WTC11 (cell line): ENCODE data around the gene RNF44. TPM values are rescaled to one million over a fixed set of nuclear protein-coding genes. Genes with fewer than 3 reads are reported as not detected.

Experiments used
- ATAC-seq: fragments of 200-7000 bp; cut with Tn5 transposase; 2 replicates; pipeline ENCODE4 v1.10.0; 2021; ENCODE audit warnings: mild to moderate bottlenecking, moderate library complexity
- CTCF ChIA-PET: fragments of 300-600 bp; sonication (Branson Sonifier 250); formaldehyde crosslinking; loops from one replicate; lab custom pipeline; 2021; ENCODE audit warnings: antibody characterized with exemption; lab: Charles Lee
- POLR2A ChIA-PET: fragments of 350-600 bp; sonication (Branson Sonifier 250); formaldehyde crosslinking; loops from one replicate; lab custom pipeline; 2021; ENCODE audit warnings: antibody characterized with exemption; lab: Charles Lee
- DNase-seq: peaks from one replicate; pipeline ENCODE4 v3.0.0; 2021; ENCODE audit warnings: low spot score
- H3K27ac Mint-ChIP-seq: 2 replicates; pipeline ENCODE4 v1.8.0; 2021; ENCODE audit warnings: mixed read lengths
- H3K27me3 Mint-ChIP-seq: 2 replicates; pipeline ENCODE4 v1.8.0; 2021; ENCODE audit warnings: low read depth, mild to moderate bottlenecking, moderate library complexity, mixed read lengths
- H3K36me3 Mint-ChIP-seq: 2 replicates; pipeline ENCODE4 v1.8.0; 2021; ENCODE audit warnings: mixed read lengths
- H3K4me1 Mint-ChIP-seq: 2 replicates; pipeline ENCODE4 v1.8.0; 2022; ENCODE audit warnings: mixed read lengths
- H3K4me3 Mint-ChIP-seq: 2 replicates; pipeline ENCODE4 v1.8.0; 2021; ENCODE audit warnings: mild to moderate bottlenecking, moderate library complexity, mixed read lengths
- H3K9me3 Mint-ChIP-seq: 2 replicates; pipeline ENCODE4 v1.8.0; 2021; ENCODE audit warnings: mixed read lengths
- ARID4B ChIP-seq: sonication (generic); formaldehyde crosslinking; IDR thresholded peaks from 2 replicates; pipeline ENCODE4 v1.8.0; 2023; ENCODE audit warnings: missing genetic modification reagents, mild to moderate bottlenecking, borderline replicate concordance
- CBFB ChIP-seq: sonication (generic); formaldehyde crosslinking; IDR thresholded peaks from 2 replicates; pipeline ENCODE4 v1.8.1; 2022; ENCODE audit warnings: mild to moderate bottlenecking, low read depth, missing genetic modification reagents
- E2F4 ChIP-seq: sonication (generic); formaldehyde crosslinking; IDR thresholded peaks from 2 replicates; pipeline ENCODE4 v1.8.1; 2022; ENCODE audit warnings: low read depth, mild to moderate bottlenecking, moderate library complexity, missing genetic modification reagents, borderline replicate concordance
- ERG ChIP-seq: fragments of 250-450 bp; sonication (Bioruptor Pico); IDR thresholded peaks from 2 replicates; pipeline ENCODE4 v1.8.0; 2021; ENCODE audit warnings: mild to moderate bottlenecking
- ETV6 ChIP-seq: sonication (generic); formaldehyde crosslinking; IDR thresholded peaks from 2 replicates; pipeline ENCODE4 v1.8.1; 2022; ENCODE audit warnings: mild to moderate bottlenecking, missing genetic modification reagents
- HMGA2 ChIP-seq: fragments of 250-450 bp; sonication (Bioruptor Pico); IDR thresholded peaks from 2 replicates; pipeline ENCODE4 v1.4.0; 2021; ENCODE audit warnings: mild to moderate bottlenecking, moderate library complexity
- NFATC4 ChIP-seq: fragments of 250-450 bp; sonication (Bioruptor Pico); IDR thresholded peaks from 2 replicates; pipeline ENCODE4 v1.9.0; 2021; ENCODE audit warnings: mild to moderate bottlenecking
- NFYB ChIP-seq: sonication (generic); formaldehyde crosslinking; conservative IDR thresholded peaks from 2 replicates; pipeline ENCODE4 v1.8.0; 2022; ENCODE audit warnings: low read depth, missing genetic modification reagents
- PREB ChIP-seq: sonication (generic); formaldehyde crosslinking; IDR thresholded peaks from 2 replicates; pipeline ENCODE4 v1.8.1; 2022; ENCODE audit warnings: mild to moderate bottlenecking, missing genetic modification reagents, moderate library complexity, borderline replicate concordance
- RELA ChIP-seq: sonication (generic); formaldehyde crosslinking; IDR thresholded peaks from 2 replicates; pipeline ENCODE4 v1.8.1; 2022; ENCODE audit warnings: missing genetic modification reagents, mild to moderate bottlenecking, borderline replicate concordance
- TP53 ChIP-seq: sonication (generic); formaldehyde crosslinking; IDR thresholded peaks from 2 replicates; pipeline ENCODE4 v1.8.1; 2023; ENCODE audit warnings: mild to moderate bottlenecking, missing genetic modification reagents
- USF1 ChIP-seq: sonication (generic); formaldehyde crosslinking; IDR thresholded peaks from 2 replicates; pipeline ENCODE4 v1.8.0; 2022; ENCODE audit warnings: mild to moderate bottlenecking, missing genetic modification reagents
- USF2 ChIP-seq: sonication (generic); formaldehyde crosslinking; IDR thresholded peaks from 2 replicates; pipeline ENCODE4 v1.8.1; 2023; ENCODE audit warnings: mild to moderate bottlenecking, missing genetic modification reagents, moderate library complexity
- ZBTB21 ChIP-seq: sonication (generic); formaldehyde crosslinking; IDR thresholded peaks from 2 replicates; pipeline ENCODE4 v1.8.1; 2023; ENCODE audit warnings: mild to moderate bottlenecking, missing genetic modification reagents, borderline replicate concordance
- ZMAT4 ChIP-seq: fragments of 250-450 bp; sonication (Bioruptor Pico); IDR thresholded peaks from 2 replicates; pipeline ENCODE4 v1.9.0; 2021; ENCODE audit warnings: mild to moderate bottlenecking
- ZNF121 ChIP-seq: sonication (generic); formaldehyde crosslinking; IDR thresholded peaks from 2 replicates; pipeline ENCODE4 v1.8.0; 2023; ENCODE audit warnings: missing genetic modification reagents
- ZNF281 ChIP-seq: sonication (generic); formaldehyde crosslinking; IDR thresholded peaks from 2 replicates; pipeline ENCODE4 v1.8.0; 2023; ENCODE audit warnings: mild to moderate bottlenecking, missing genetic modification reagents
- ZNF416 ChIP-seq: fragments of 250-450 bp; sonication (Bioruptor Pico); IDR thresholded peaks from 2 replicates; pipeline ENCODE4 v1.9.0; 2021; ENCODE audit warnings: mild to moderate bottlenecking, inconsistent platforms
- ZNF423 ChIP-seq: fragments of 250-450 bp; sonication (Bioruptor Pico); IDR thresholded peaks from 2 replicates; pipeline ENCODE4 v2.1.2; 2022; ENCODE audit warnings: mild to moderate bottlenecking, moderate library complexity
- ZNF671 ChIP-seq: fragments of 250-450 bp; sonication (Bioruptor Pico); IDR thresholded peaks from 2 replicates; pipeline ENCODE4 v1.8.0; 2021; ENCODE audit warnings: mild to moderate bottlenecking
- ZSCAN18 ChIP-seq: fragments of 250-450 bp; sonication (Bioruptor Pico); IDR thresholded peaks from 2 replicates; pipeline ENCODE4 v2.1.2; 2022; ENCODE audit warnings: mild to moderate bottlenecking, moderate library complexity
- total RNA-seq: library from RNA; stranded (reverse); gene quantifications from 3 replicates; pipeline ENCODE4 v1.2.3, GENCODE V29; 2021

RNF44 gene
- total RNA-seq, 1 experiment from 2014 or later: 233 TPM

GRCh38 chr5:176565760-176566288 is 28.6 kb upstream of the RNF44 start:
- TF ChIP-seq ZNF671 (CRISPR knock-in tag) (no peak), ERG (CRISPR knock-in tag) (no peak), ZMAT4 (CRISPR knock-in tag) (no peak), ZNF423 (CRISPR knock-in tag) (no peak), ZNF416 (CRISPR knock-in tag) (no peak), RELA (CRISPR knock-in tag) (no peak), HMGA2 (CRISPR knock-in tag) (no peak), NFYB (CRISPR knock-in tag) (no peak), NFATC4 (no peak), ZSCAN18 (CRISPR knock-in tag) (no peak), E2F4 (CRISPR knock-in tag) (no peak), ZBTB21 (no peak), ARID4B (CRISPR knock-in tag) (no peak), ETV6 (CRISPR knock-in tag) (no peak)
- Mint-ChIP-seq H3K27ac (0 out of 2 replicates have a peak overlapping the region, but pooled peaks have one; percentile 8), H3K27me3 (no peaks in the 10 kb centered on the region), H3K9me3 (peaks cover 7% of the 10 kb centered on the region), H3K4me3 (no peak overlapping the region), H3K4me1 (no peaks in the 10 kb centered on the region), H3K36me3 (no peaks in the 10 kb centered on the region)
- POLR2A ChIA-PET: interaction anchor here (0.6 kb wide), 1 partner anchor 14 kb away, joined by 3 read pairs; no protein-coding TSS in a partner anchor
- CTCF ChIA-PET: interaction anchor here (0.6 to 1.0 kb wide), 2 partner anchors 118 to 157 kb away, joined by 3 to 7 read pairs; no protein-coding TSS in a partner anchor
- DNase-seq (no peak), ATAC-seq (no peak)

- POLR2A ChIA-PET: no interaction called here
- peaks cover 7% of the 10 kb centered on the region for H3K9me3 Mint-ChIP-seq
- DNase-seq (no peak), ATAC-seq (no peak)
- no peaks in the 10 kb centered on the region for H3K27me3 Mint-ChIP-seq
- H3K4me3 Mint-ChIP-seq: no peak overlapping the region
- CTCF ChIA-PET: interaction anchor here (0.8 kb wide), 1 partner anchor 15 kb away, joined by 3 read pairs; no protein-coding TSS in a partner anchor
- H3K36me3 Mint-ChIP-seq: no peaks in the 10 kb centered on the region
- peaks cover 9% of the 10 kb centered on the region for H3K4me1 Mint-ChIP-seq
- H3K27ac Mint-ChIP-seq: no peak overlapping the region
- TF ChIP-seq CBFB (CRISPR knock-in tag): no peak
- no peak for TF ChIP-seq TP53 (CRISPR knock-in tag)
- no peak for TF ChIP-seq HMGA2 (CRISPR knock-in tag)
- no peak for TF ChIP-seq PREB (CRISPR knock-in tag)
- no peak for TF ChIP-seq ZNF281 (CRISPR knock-in tag)
- no peak for TF ChIP-seq USF1 (CRISPR knock-in tag)
- TF ChIP-seq USF2 (CRISPR knock-in tag): no peak
- TF ChIP-seq ZNF121: no peak
- TF ChIP-seq NFATC4: no peak
Observed at GRCh38 chr5:176564002-176564401, 26.8 kb upstream of the RNF44 start.
